ENCODE measurements around the gene FGFBP2.

DNA sequence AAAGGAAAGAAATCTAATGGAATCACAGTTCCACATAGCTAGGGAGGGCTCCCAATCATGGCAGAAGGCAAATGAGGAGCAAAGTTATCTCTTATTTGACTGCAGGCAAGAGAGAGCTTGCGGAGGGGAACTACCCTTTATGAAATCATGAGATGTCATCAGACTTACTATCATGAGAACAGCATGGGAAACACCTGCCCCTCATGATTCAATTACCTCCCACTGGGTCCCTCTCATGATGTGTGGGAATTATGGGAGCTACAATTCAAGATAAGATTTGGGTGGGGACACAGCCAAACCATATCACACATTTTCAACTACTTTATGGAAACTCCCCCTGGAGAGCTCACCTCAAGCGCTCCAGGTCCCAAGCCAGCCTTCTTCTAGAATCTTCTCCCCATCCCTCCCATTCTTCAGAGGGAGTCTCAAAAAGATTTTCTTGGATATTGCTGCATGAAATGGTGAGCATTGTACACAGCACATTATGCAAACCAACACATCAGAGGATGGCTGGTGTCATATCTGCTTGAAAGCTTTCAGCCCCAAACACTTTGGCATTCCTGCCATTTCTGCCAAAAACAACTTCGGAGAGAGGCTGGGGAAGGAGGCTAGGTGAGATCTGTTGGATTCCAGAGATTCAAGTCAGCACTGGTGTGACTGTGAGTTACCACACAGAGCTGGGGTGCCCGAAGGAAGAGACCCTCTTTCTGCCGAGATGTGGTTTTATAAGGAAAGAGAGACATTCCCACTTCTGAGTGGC is 31.3 kb downstream of the FGFBP2 start:
- TF ChIP-seq, protein P1, sequence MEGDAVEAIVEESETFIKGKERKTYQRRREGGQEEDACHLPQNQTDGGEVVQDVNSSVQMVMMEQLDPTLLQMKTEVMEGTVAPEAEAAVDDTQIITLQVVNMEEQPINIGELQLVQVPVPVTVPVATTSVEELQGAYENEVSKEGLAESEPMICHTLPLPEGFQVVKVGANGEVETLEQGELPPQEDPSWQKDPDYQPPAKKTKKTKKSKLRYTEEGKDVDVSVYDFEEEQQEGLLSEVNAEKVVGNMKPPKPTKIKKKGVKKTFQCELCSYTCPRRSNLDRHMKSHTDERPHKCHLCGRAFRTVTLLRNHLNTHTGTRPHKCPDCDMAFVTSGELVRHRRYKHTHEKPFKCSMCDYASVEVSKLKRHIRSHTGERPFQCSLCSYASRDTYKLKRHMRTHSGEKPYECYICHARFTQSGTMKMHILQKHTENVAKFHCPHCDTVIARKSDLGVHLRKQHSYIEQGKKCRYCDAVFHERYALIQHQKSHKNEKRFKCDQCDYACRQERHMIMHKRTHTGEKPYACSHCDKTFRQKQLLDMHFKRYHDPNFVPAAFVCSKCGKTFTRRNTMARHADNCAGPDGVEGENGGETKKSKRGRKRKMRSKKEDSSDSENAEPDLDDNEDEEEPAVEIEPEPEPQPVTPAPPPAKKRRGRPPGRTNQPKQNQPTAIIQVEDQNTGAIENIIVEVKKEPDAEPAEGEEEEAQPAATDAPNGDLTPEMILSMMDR (IDR thresholded peaks at IDR 0.05): no peak
- TF ChIP-seq POLR2A (IDR thresholded peaks at IDR 0.05): no peak

All from uterus (tissue), 2 donors.